Measurements from ENCODE around the gene SALL2. TPM values are rescaled to one million over a fixed set of nuclear protein-coding genes. Genes with fewer than 3 reads are reported as not detected.

Gene SALL2
- total RNA-seq, 1 donor from 2014 or later: 17.1 TPM

Other genes starting within 250 kb of the SALL2 start
- gene RPGRIP1, start 246.3 kb downstream of the SALL2 start, total RNA-seq: not detected in 2 replicates
- gene SUPT16H, start 142.3 kb downstream of the SALL2 start, total RNA-seq: 74.8 and 77.8 TPM in 2 replicates
- 60.6 and 88.7 TPM in 2 replicates for gene CHD8, start 70.2 kb downstream of the SALL2 start, total RNA-seq
- gene RAB2B, start 49.4 kb downstream of the SALL2 start, total RNA-seq: 27.5 and 29.5 TPM in 2 replicates
- gene TOX4, start 49.2 kb downstream of the SALL2 start, total RNA-seq: 67.4 and 84.5 TPM in 2 replicates
- 37.7 and 40.4 TPM in 2 replicates for gene METTL3, start 15.0 kb downstream of the SALL2 start, total RNA-seq
- gene OR10G3, start 53.7 kb upstream of the SALL2 start, total RNA-seq: not detected in 2 replicates
- not detected in 2 replicates for gene OR10G2, start 108.6 kb upstream of the SALL2 start, total RNA-seq
- not detected in 2 replicates for gene OR4E2, start 127.5 kb upstream of the SALL2 start, total RNA-seq
- not detected in 2 replicates for gene OR4E1, start 147.5 kb upstream of the SALL2 start, total RNA-seq